T-helper 22 cell (primary cell): ENCODE measurements around the gene CDH13.
A peak's percentile ranks its signal among the peaks of the same experiment; 100 is the strongest.

Source experiments
- DNase-seq: peaks from one replicate; pipeline ENCODE4 v3.0.0-alpha.2; 2020; ENCODE audit warnings: low read depth

Gene CDH13

GRCh38 chr16:83809092-83809491, 1182.3 kb downstream of the CDH13 start:
- no peak for DNase-seq

- DNase-seq, result no peak
These were observed 1184.1 kb downstream of the CDH13 start for GRCh38 chr16:83810901-83811300.

GRCh38 chr16:83813823-83814658, 1187.3 kb downstream of the CDH13 start:
- DNase-seq, result no peak

- DNase-seq, result no peak
These were observed 1187.9 kb downstream of the CDH13 start for GRCh38 chr16:83814659-83814985.

GRCh38 chr16:83817022-83817421, 1190.3 kb downstream of the CDH13 start:
- no peak for DNase-seq

- DNase-seq, result no peak
These were observed 1191.5 kb downstream of the CDH13 start for GRCh38 chr16:83818276-83818675.

GRCh38 chr16:83819361-83819760, 1192.6 kb downstream of the CDH13 start:
- no peak for DNase-seq

- DNase-seq, result peak; percentile 33
These were observed 1199.6 kb downstream of the CDH13 start for GRCh38 chr16:83826146-83826913.

- no peak for DNase-seq
These were observed 1203.5 kb downstream of the CDH13 start for GRCh38 chr16:83830091-83830768.

GRCh38 chr16:83830769-83831455, 1204.1 kb downstream of the CDH13 start:
- DNase-seq, result no peak

GRCh38 chr16:83831456-83831987, 1204.8 kb downstream of the CDH13 start:
- DNase-seq, result no peak

- no peak for DNase-seq
These were observed 1207.2 kb downstream of the CDH13 start for GRCh38 chr16:83833921-83834320.

GRCh38 chr16:83835586-83836566, 1209.1 kb downstream of the CDH13 start:
- DNase-seq, result no peak

- DNase-seq, result no peak
These were observed 1210.8 kb downstream of the CDH13 start for GRCh38 chr16:83837566-83837965.

- no peak for DNase-seq
These were observed 1211.4 kb downstream of the CDH13 start for GRCh38 chr16:83838151-83838550.

GRCh38 chr16:83839561-83839960, 1212.8 kb downstream of the CDH13 start:
- DNase-seq, result no peak

GRCh38 chr16:83840060-83840617, 1213.4 kb downstream of the CDH13 start:
- DNase-seq, result no peak

- DNase-seq, result no peak
These were observed 1215.5 kb downstream of the CDH13 start for GRCh38 chr16:83842291-83842690.

- no peak for DNase-seq
These were observed 1216.2 kb downstream of the CDH13 start for GRCh38 chr16:83842756-83843507.

GRCh38 chr16:83843657-83844056, 1216.9 kb downstream of the CDH13 start:
- no peak for DNase-seq
